ENCODE data around the gene MARVELD2.
"Not testable (repeated sequence)": the region's sequence is repeated elsewhere in the genome, so short reads cannot be mapped to it uniquely, and the experiment has no call there.

DNA sequence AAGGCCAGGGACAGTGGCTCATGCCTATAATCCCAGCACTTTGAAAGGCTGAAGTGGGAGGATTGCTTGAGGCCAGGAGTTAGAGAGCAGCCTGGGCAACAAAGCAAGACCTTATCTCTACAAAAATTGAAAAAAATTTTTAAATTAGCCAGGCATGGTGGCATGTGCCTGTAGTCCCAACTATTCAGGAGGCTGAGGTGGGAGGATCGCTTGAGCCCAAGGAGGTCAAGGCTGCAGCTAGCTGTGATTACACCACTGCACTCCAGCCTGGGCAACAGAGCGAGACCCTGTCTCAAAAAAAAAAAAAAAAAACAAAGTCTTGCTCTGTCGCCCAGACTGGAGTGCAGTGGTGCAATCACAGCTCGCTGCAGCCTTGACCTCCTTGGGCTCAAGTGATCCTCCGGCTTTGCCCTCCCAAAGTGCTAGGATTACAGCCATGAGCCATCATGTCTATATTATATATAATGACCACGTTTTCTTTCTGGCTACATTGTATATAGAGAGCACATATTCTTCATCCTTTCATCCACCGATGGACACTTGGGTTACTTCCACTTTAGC lies 40.6 kb downstream of the MARVELD2 start:
- not testable (repeated sequence) for TF ChIP-seq CTCF, POLR2A (IDR thresholded peaks at IDR 0.05)

Data from uterus (tissue), 2 donors.